ENCODE measurements around the gene RAB7A. TPM values are rescaled to one million over a fixed set of nuclear protein-coding genes. Genes with fewer than 3 reads are reported as not detected.

The RAB7A gene
- total RNA-seq: 100 to 1,000 TPM; 283 to 314 TPM

DNA sequence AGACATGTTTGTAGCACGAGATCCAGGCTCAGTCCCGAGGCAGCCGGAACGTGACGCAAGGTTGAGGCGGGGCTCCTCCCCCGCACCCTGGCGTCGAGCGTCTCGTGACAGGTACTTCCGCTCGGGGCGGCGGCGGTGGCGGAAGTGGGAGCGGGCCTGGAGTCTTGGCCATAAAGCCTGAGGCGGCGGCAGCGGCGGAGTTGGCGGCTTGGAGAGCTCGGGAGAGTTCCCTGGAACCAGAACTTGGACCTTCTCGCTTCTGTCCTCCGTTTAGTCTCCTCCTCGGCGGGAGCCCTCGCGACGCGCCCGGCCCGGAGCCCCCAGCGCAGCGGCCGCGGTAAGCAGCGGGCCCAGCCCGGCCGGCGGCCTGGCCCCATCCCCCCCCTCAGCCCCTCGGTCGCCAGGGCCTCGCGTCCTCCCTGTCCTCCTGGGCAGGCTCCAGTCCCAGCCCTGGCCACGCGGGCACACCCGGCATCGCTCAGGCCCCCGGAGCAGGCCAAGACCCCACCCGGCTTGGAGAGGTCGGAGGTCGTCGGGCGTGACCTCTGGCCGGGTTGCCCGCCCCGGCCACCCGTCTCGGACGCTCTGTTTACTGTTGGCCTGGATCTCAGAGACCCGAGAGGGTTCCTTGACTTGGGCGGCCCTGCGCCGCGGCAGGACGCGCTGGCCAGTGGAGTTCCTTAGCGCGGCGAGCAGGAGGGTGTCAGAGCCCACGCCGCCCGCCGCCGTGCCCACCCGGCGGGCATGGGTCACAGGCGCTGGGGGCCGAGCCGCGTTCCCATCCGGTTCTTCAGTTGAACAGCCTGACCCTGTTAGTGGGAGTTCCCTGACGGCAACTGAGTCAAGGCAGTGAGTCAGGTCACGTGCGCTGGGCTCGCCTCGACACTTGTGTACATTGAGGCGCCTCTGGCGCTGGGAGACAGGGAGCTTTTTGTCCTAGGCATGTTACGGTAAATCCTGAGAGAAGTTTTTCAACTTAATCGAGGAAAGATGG, at the start of gene RAB7A:
Gene RAB7A (plus strand): TSS at position 161 of the 994 bp plus-strand sequence. CDS start 69,185 bp downstream, outside the sequence.
- ATAC-seq (peak; percentile 90 to 95), DNase-seq (ENCODE audit: low spot score in 2 of 2) (peak; percentile 95 to 97)
- Mint-ChIP-seq H3K36me3 (peaks cover 18 to 28% of the 10 kb centered on the region in 2 donors), H3K9me3 (peaks cover 0 to 12% of the 10 kb centered on the region in 2 donors), H3K27ac (peak within 1 kb of the TSS; percentile 88 to 98)

DNA sequence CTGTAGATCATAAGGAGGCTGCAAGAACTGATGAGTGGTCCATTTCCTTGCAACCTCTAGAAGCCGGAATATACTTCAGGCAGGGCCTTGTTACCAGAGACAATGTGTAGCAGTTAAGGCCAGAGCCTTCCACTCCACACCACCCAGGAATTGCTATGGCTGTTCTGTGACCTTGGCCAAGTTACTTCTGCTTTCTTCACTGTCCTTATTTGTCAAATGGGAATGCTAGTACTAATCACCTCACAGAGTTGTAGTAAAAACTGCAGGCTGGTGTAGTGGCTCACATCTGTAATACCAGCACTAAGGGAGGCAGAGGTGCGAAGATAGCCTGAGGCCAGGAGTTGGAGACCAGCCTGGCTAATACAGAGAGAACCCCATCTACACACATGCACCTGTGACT, 46.6 kb upstream of the RAB7A start:
- Mint-ChIP-seq H3K9me3 (no peaks in the 10 kb centered on the region), H3K27ac (peak overlapping the region in 1 of 2 donors; percentile 97), H3K36me3 (peaks cover 0 to 6% of the 10 kb centered on the region in 2 donors)
- ATAC-seq (no peak), DNase-seq (ENCODE audit: low spot score in 2 of 2) (no peak)

DNA sequence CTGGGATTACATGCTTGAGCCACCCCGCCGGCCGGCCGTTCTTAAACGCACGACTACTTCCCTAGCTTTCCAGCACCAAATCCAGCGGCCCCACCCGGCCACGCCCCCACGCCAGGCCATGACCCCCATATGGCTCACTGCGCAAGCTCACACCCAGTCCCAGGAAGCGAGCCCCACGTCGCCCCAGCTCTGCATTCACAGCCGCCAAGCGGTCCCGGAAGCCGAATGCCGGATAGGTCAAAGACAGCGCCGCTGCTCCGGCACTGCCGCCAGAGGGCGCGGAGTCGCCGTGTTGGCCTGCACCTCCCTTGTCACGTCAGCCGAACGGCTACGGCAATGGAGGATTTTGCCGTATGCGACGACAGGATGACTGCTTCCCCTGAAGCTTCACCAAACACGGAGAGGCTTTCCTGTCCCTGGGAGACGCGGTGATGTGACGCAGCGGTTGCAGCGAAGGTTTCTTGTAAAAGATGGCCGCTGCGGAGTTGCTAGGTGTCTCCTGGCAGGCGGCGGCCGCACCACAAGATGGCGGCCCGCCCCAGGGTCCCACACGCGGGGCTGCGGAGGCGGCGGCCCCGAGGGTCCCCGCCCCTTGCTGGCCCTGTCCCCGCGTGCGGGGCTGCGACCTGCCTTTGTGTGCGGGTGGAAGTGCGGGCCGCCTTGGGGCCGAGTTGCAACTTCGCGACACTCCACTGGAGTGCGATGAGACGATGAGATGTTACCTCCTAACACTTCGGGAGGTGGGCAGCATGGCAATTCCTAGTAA, 45.2 kb upstream of the RAB7A start:
- peak; percentile 96 for ATAC-seq
- Mint-ChIP-seq H3K27ac (peak overlapping the region; percentile 97 to 99), H3K9me3 (no peaks in the 10 kb centered on the region), H3K36me3 (peaks cover 0 to 6% of the 10 kb centered on the region in 2 donors)
- peak; percentile 98 for DNase-seq (ENCODE audit: low spot score in 2 of 2)

DNA sequence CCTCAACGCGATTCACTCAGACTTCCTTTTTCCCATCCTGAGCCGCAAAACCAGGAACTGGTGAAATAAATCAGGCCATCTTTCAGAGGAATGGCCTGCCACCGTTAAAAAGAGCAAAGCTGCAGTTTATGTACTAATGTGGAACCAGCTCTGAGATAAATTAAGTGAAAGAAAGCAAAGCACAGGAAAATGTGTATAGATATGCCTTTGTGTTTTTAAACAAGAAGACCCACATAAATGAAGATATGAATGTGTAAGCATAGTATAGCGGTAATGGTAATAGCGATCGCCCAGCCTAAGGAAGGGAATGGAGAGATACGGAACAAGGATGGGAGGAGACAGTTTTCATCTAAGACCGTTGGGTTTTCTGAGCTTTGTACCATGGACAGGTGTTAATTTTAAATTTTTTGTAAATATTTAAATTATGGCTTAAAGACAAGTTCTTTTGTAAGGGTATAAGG, 44.6 kb upstream of the RAB7A start:
- peaks cover 0 to 6% of the 10 kb centered on the region in 2 donors for H3K36me3 Mint-ChIP-seq
- no peak for DNase-seq (ENCODE audit: low spot score in 2 of 2)
- peak overlapping the region; percentile 67 to 97 for H3K27ac Mint-ChIP-seq
- no peak for ATAC-seq
- H3K9me3 Mint-ChIP-seq: no peaks in the 10 kb centered on the region

DNA sequence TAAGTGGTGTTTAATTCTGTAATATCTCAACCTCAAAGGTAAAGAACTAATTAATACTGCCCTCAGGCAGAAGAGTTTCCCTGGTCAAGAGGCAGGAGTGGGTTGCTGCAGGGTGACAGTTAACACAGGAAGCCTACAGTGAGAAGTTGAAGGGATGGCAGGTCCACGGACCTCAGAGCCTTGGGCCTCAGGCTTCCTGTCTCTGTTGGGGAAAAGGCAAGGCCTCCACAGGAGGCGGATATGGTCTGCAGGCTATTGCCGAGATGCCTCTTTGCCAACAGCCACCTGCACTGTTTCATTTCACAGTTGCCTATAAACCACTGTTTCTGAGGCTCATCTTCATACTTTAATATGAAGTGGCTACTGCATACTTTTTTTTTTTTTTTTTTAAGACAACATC, 42.0 kb upstream of the RAB7A start:
- Mint-ChIP-seq H3K36me3 (peaks cover 0 to 6% of the 10 kb centered on the region in 2 donors), H3K27ac (no peak overlapping the region), H3K9me3 (no peaks in the 10 kb centered on the region)
- DNase-seq (ENCODE audit: low spot score in 2 of 2): no peak
- no peak for ATAC-seq

DNA sequence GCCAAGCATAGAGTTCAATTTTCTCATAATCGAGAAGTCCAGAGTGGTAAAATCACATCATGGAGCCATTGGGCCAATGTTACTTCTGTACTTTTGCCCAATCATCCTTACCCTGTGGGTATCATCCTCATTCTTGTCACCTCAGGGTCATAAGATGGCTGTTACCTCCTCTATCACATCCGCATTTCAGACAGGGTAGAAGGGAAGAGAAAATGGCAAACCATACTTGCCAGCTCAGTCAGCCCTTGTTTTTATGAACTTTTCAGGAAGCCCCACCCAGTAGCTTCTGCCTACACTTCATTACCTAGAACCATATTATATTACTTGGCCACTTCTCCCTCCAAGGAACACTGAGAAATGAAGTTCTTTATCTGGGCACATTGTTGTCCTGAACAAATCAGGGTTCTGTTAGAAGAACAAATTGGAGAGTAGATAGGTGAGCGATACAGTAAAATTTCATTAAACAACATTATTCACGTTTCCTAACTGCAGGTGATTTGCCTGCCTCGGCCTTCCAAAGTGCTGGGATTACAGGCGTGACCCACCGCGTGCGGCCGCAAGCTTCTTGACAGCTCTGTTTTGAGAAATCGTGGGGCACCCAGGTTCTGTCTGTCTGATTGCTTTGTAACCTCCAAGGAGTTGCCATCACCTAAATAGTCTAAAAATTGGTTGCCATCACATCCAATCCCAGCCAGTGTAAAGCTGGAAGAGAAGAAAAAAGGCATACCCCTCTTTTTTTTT, 40.8 kb upstream of the RAB7A start:
- Mint-ChIP-seq H3K9me3 (no peaks in the 10 kb centered on the region), H3K36me3 (peaks cover 0 to 6% of the 10 kb centered on the region in 2 donors), H3K27ac (no peak overlapping the region)
- ATAC-seq: no peak
- no peak for DNase-seq (ENCODE audit: low spot score in 2 of 2)

GRCh38 chr3:128686465-128686864, 39.5 kb upstream of the RAB7A start:
- ATAC-seq: no peak
- no peak for DNase-seq (ENCODE audit: low spot score in 2 of 2)
- H3K27ac Mint-ChIP-seq: no peak overlapping the region
- H3K36me3 Mint-ChIP-seq: no peaks in the 10 kb centered on the region
- no peaks in the 10 kb centered on the region for H3K9me3 Mint-ChIP-seq

- Mint-ChIP-seq H3K9me3 (no peaks in the 10 kb centered on the region), H3K36me3 (no peaks in the 10 kb centered on the region), H3K27ac (no peak overlapping the region)
- no peak for DNase-seq (ENCODE audit: low spot score in 2 of 2)
- no peak for ATAC-seq
Measured at GRCh38 chr3:128689060-128689459, 36.9 kb upstream of the RAB7A start.

DNA sequence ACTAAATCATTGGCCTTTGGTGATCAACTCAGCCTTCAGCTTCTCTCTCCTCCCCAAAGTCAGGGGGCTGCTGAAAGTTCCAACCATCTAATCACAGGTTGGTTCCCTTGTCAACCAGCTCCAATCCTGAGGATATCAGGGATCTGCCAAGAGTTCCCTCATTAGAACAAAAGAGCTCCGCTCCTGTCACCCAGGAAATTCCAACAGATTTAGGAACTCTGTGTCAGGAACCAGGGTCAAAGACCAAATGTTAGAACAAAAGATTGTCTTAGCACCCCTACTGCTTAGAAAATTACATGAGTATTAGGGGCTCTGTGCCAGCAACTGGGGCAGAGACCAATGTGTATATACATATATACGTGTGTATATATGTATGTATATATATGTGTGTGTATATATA, 32.3 kb upstream of the RAB7A start:
- ATAC-seq (no peak), DNase-seq (ENCODE audit: low spot score in 2 of 2) (no peak)
- Mint-ChIP-seq H3K9me3 (no peaks in the 10 kb centered on the region), H3K36me3 (no peaks in the 10 kb centered on the region), H3K27ac (no peak overlapping the region)

DNA sequence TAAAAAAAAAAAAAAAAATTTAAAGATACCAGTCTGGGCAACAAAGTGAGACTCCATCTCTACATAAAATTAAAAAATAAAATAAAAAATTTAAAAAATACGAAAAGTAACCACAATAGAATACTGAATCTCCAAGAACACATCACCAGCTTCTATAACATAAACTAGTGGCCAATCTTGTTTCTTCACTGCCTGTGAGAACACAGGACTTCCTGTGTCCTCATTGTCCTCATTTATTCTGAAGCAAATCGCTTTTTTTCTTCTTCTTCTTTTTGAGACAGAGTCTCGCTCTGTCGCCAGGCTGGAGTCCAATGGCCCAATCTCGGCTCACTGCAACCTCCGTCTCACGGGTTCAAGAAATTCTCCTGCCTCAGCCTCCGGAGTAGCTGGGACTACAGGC, 28.6 kb upstream of the RAB7A start:
- no peaks in the 10 kb centered on the region for H3K36me3 Mint-ChIP-seq
- no peak for DNase-seq (ENCODE audit: low spot score in 2 of 2)
- no peaks in the 10 kb centered on the region for H3K9me3 Mint-ChIP-seq
- no peak for ATAC-seq
- H3K27ac Mint-ChIP-seq: no peak overlapping the region

- no peak overlapping the region for H3K27ac Mint-ChIP-seq
- H3K9me3 Mint-ChIP-seq: no peaks in the 10 kb centered on the region
- H3K36me3 Mint-ChIP-seq: no peaks in the 10 kb centered on the region
- DNase-seq (ENCODE audit: low spot score in 2 of 2): peak in 1 of 2 donors; percentile 27
- peak; percentile 75 to 78 for ATAC-seq
Measured at GRCh38 chr3:128698211-128699047, 27.6 kb upstream of the RAB7A start.

GRCh38 chr3:128701342-128702212, 24.4 kb upstream of the RAB7A start:
- Mint-ChIP-seq H3K9me3 (no peaks in the 10 kb centered on the region), H3K27ac (no peak overlapping the region), H3K36me3 (no peaks in the 10 kb centered on the region)
- no peak for DNase-seq (ENCODE audit: low spot score in 2 of 2)
- no peak for ATAC-seq

DNA sequence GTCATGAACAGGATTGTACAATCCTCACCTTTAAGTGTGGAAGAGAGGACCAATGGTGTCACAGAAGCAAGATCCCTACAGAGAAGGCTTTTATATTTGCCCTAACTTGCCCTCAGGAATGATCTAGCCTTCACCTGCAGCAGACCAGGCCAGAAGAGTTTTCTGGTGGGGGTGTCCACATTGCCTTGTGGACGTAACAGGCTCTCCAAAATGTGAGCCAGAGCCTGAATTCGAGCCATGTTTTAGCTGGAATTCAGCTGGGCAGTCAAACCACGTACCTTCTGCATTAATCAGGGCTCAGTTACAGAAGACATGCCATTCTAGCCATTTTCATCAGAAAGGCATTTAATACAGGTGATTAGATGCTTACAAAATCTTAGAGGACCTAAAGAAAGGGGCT, 23.6 kb upstream of the RAB7A start:
- Mint-ChIP-seq H3K27ac (no peak overlapping the region), H3K9me3 (no peaks in the 10 kb centered on the region), H3K36me3 (no peaks in the 10 kb centered on the region)
- DNase-seq (ENCODE audit: low spot score in 2 of 2) (no peak), ATAC-seq (no peak)

GRCh38 chr3:128703561-128703960, 22.4 kb upstream of the RAB7A start:
- Mint-ChIP-seq H3K36me3 (no peaks in the 10 kb centered on the region), H3K9me3 (no peaks in the 10 kb centered on the region), H3K27ac (no peak overlapping the region)
- no peak for ATAC-seq
- no peak for DNase-seq (ENCODE audit: low spot score in 2 of 2)

DNA sequence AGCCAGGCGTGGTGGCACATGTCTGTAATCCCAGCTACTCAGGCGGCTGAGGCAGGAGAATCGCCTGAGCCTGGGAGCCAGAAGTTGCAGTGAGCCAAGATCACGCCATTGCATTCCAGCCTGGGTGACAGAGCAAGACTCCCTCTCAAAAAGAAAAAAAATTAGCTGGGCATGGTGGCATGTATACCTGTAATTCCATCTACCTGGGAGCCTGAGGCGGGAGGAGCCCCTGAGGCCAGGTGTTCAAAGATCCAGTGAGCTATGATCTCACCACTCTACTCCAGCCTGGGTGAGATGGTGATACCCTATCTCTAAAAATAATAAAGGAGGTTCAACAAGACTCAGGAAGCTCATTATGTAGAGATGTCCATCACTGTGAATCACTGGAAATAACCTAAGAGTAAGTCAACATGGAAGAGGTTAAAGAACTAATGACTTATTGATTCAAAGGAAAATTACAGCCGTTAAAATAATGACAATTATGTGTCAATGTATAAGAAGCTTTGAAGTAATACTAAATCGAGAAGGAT, 19.8 kb upstream of the RAB7A start:
- ATAC-seq (no peak), DNase-seq (ENCODE audit: low spot score in 2 of 2) (no peak)
- no peaks in the 10 kb centered on the region for H3K36me3 Mint-ChIP-seq
- no peaks in the 10 kb centered on the region for H3K9me3 Mint-ChIP-seq
- H3K27ac Mint-ChIP-seq: no peak overlapping the region
